GM12874 (cell line): ENCODE results near the gene CLK1.

ENCODE experiments used
- TF ChIP-seq, protein P1 (sequence below): IDR thresholded peaks from 2 replicates; pipeline ENCODE4 v1.5.1; 2011; ENCODE audit warnings: low read depth, mild to moderate bottlenecking, control low read depth, low read length, moderate library complexity; ENCODE audit not compliant: insufficient read depth

Gene CLK1

DNA sequence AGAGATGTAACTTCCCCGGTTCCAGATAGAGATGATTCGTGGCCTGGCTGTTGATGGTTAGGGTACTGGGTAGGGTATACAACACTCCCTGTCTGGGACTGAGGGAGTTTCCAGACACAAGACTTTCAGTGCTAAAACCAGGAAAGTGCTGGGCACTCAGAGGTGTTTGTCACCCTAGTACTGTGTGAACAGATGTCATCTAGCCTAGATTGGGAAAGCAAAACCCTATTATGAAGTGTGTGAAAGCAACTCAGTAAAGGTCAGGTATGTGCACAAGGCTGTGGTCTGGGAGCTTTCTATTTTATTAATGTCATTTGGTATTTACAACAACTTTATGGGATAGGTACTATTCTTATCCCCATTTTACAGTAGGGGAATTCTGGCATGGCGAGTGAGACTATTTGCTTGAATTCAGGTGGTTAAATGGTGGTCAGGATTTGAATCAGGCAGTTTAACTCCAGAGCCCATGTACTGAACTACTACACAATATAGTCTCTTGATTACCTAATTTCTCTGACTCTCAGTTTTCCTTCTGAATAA is 50.1 kb downstream of the CLK1 start:
- TF ChIP-seq, protein P1, sequence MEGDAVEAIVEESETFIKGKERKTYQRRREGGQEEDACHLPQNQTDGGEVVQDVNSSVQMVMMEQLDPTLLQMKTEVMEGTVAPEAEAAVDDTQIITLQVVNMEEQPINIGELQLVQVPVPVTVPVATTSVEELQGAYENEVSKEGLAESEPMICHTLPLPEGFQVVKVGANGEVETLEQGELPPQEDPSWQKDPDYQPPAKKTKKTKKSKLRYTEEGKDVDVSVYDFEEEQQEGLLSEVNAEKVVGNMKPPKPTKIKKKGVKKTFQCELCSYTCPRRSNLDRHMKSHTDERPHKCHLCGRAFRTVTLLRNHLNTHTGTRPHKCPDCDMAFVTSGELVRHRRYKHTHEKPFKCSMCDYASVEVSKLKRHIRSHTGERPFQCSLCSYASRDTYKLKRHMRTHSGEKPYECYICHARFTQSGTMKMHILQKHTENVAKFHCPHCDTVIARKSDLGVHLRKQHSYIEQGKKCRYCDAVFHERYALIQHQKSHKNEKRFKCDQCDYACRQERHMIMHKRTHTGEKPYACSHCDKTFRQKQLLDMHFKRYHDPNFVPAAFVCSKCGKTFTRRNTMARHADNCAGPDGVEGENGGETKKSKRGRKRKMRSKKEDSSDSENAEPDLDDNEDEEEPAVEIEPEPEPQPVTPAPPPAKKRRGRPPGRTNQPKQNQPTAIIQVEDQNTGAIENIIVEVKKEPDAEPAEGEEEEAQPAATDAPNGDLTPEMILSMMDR = no peak

- TF ChIP-seq, protein P1 = peak; percentile 72
Measured at GRCh38 chr2:200812122-200813022, 52.1 kb downstream of the CLK1 start.

DNA sequence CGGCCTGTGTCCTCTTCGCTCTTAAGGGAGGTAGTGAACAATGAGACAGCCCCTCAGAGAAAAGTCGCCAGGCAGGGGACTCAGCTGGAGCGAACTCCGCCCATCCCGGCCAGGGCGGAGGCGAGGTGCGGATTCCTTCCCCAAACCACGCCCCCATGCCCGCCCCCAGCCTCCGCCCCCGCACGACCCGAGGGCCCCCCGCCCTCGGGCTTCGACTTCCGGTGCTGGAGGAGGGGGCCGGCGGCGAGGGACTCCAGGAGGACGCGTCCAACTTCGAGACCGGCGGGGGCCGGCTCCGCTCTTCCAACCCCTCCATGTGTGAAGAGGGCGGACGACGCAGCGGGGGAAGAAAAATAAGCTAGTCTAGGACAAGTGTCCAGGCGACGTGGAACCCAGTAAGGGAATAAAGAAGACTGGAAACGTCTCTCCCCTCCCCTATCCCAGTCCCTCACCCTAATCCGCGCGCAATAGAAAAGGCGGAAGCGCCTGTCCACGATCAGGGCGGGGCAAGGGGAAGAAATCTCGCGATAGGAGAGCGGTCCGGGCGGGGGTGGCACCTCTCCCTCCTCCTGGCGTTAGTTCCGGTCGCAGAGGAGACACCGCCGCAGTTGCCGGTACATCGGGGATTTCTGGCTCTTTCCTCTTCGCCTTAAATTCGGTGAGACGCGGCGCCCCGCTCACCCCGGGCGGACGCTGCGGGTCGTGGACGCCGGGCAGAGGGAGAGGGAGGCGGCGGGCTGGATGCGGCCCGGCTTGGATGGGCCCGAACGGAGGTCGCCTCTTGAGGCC is 52.9 kb downstream of the CLK1 start, which contains the start of gene BZW1:
Gene BZW1 (plus strand): TSS at position 578 of the 789 bp plus-strand sequence. CDS start 1,308 bp downstream, outside the sequence.
- TF ChIP-seq, protein P1 = no peak

GRCh38 chr2:200810998-200811332 is 53.5 kb downstream of the CLK1 start:
- TF ChIP-seq, protein P1 = no peak

DNA sequence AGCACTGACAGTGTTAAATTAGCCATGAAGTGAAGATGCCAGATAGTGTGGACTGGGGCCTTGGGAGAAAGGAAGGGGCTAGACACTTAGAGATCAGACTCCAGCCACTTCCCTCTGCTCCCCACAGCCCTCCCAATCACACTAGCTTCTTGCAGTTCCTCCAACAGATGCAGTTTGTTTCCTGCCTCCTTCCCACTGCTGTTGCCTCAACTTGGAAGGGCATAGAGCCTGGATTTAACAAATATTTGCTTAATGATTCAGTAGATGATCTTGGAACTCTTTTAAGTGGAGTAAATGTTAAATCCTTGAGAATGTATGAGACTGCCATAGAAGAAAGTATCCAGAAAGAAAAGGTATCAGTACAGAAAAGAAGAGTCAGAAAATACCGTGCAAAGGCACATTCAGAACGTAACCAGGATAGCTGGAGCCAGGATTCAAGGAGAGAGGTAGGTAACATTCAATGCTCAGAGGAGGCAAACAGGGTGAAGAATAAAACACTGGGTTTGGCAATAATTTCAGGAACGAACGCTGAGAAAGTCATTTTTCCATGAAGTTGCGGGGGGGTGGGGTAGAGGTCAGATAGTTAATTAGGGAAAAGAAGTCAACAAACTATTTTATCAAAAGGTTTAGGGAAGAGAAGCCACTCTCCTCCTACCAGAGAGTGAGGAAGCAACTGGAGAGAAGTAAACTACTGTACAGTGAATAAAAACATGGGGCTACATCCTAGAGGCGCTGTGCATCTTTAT is 54.0 kb downstream of the CLK1 start:
- TF ChIP-seq, protein P1 = no peak

DNA sequence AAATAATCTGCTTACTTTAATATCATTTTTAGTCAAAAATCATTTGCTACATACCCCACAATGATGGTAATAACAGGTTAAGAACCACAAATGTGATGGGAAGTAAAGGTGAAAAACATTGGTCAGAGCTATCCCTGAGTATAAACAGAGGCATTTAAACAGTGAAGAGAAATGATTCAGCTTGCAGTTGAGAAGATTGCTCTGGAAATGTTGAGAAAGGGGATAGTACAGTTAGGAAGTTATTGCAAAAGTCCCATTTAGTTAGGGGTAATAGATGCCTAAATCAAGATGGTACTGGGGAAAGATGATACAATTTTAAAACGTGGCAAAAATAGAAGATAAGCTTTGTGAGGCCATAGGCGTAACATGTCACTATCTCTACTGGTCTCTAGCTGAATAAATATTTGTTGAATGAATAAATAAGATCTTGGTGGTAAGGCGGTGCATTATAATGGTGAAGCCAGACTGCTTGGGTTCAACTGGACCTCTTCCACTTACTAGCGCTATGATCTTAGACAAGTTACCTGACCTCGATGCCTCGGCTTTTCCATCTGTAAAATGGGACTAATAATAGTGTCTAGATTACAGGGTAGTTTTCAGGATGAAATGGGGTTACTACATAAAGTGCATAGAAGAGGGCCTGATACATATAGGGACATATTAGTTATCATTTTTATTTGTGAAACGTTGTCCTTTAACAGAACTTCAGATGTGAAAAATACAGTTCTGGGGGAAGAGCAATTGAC is 54.8 kb downstream of the CLK1 start:
- TF ChIP-seq, protein P1 = no peak
